Measurements from ENCODE around the gene DNAH7. TPM values are rescaled to one million over a fixed set of nuclear protein-coding genes. Genes with fewer than 3 reads are reported as not detected.

Gene DNAH7
- total and polyA plus RNA-seq, 2 of the 8 experiments (the other 6 are each of a cell fraction or from before 2014, with no cell fraction given) = 0.07 to 0.08 TPM

DNA sequence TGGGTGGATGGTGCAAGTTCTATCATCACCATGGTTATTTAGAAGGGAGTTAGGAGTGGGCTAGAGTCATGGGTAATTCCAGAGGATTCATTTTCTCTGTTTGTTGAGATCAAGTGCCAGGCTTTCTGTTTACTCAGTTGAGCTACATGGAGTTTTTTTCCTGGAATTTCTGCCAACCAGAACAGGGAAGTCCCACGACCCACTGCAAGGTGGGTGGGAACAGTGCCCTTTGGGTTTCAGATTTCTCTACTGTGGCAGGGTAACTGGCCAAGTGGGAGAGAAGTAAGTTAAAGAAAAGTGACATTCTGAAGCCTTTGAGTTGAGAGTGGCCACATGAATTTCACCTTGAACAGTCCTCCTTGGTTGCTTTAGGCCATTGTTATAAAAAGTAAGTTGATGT is 272.8 kb downstream of the DNAH7 start (continued):
- TF ChIP-seq YY1 (IDR thresholded peaks at IDR 0.05; ENCODE audit: low read depth, low read length) (no peak), JUN (IDR thresholded peaks at IDR 0.05; ENCODE audit: low read depth, low read length) (no peak), HDAC2 (IDR thresholded peaks at IDR 0.05; ENCODE audit: borderline replicate concordance in 1 of 2, low read depth in 2 of 2, low read length in 2 of 2) (no peak), CHD2 (IDR thresholded peaks at IDR 0.05; ENCODE audit: low read length) (no peak)
- TF ChIP-seq, protein P1, sequence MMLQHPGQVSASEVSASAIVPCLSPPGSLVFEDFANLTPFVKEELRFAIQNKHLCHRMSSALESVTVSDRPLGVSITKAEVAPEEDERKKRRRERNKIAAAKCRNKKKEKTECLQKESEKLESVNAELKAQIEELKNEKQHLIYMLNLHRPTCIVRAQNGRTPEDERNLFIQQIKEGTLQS (IDR thresholded peaks at IDR 0.05; ENCODE audit: insufficient read depth, low read depth, low read length) = no peak
